Activated CD8-positive, alpha-beta memory T cell treated with anti-CD3 and anti-CD28 coated beads, Interleukin-2, amount 50 U/mL, for 48 hours (primary cell): ENCODE results near the gene DOCK2.
"Not testable (repeated sequence)": the region's sequence is repeated elsewhere in the genome, so short reads cannot be mapped to it uniquely, and the experiment has no call there.

Experiments used
- DNase-seq: peaks from one replicate; pipeline ENCODE4 v3.0.0-alpha.2; 2020

Gene DOCK2

GRCh38 chr5:169762338-169763095 lies 125.4 kb downstream of the DOCK2 start:
- DNase-seq: no peak

DNA sequence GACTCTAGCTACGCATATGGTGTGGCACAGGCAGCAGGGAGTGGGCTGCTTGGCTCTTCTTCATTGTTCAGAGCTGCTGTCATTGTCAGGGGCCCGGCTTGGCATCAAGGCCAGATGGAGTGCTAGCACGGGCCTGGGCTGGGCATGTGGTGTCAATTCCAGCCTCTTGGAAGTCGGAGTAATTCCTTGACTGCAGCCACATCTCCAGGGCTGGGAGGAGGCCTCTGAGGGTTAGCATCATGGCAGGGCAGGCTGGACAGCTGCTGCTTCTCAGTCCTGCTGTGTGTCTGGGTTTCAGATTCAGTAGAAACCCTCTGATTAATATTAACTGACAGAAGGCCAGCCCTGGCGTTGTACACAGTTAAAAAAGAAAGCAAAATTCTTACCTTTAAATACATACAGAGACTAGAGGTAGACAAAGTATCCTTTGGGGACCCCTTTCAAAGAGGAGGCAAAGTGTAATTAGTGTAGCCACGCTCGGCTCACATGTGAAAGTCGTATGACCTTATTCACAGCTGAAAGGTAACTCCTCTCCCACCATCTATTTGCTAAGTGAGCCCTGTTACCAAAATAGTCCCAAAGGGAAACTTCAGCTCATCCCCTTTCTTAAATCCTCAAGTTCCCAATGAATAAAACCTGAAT lies 126.4 kb downstream of the DOCK2 start:
- no peak for DNase-seq

DNA sequence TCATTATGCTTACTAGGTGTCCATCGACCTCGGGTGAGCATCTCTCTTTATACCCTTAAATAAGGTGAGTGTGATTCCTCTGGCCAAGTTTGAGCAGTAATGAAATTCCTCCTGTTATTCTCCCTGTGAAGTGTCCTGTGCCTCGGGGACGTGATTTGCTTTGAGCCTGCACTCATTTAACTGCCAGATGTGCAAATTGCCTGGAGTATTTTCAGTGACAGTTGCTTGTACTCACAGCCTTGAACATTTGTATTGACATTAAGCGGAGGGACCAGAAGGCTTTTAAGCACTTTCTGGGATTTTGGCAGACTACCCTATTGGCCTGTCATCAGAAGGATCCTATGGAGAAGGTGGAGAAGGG lies 126.9 kb downstream of the DOCK2 start:
- DNase-seq: no peak

GRCh38 chr5:169765176-169765996 lies 128.3 kb downstream of the DOCK2 start:
- DNase-seq: no peak

- not testable (repeated sequence) for DNase-seq
These were observed 129.9 kb downstream of the DOCK2 start for GRCh38 chr5:169766943-169767342.

DNA sequence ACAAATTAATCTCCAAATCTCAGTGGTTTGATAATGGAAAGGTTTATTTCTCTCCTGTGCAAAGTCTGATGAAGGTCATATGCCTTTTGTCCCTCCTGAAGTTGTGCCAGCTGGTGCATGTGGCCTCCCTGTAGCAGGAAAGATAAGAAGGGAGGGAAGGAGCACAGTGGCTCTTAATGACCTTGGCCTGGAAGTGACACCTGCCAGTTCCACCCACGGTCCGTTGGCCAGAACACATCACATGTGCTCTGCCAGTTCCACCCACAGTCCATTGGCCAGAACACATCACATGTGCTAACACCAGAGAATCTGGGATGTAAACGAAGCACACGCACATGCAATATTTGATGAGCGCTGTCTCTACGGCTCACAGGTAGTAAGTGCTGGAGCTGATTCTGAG lies 130.9 kb downstream of the DOCK2 start:
- DNase-seq: no peak

DNA sequence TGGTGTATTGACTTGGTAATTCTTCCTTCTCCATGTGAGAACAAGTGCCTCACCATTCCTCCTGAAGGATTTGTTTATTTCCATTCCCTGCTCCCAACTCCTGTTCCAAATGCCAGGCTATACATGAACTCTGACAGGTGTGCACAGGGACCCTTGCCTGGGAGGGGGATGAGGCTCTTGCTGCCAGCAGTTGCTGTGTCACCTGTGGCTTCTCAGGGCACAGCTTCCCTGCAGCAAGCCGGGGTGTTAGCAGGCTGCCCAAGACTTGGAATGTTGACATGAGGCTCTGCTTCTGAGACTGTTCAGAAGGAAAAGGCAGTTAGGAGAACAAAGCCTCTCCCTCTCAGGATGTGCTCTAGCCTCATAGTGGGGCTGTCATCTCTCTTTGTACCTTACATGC lies 131.3 kb downstream of the DOCK2 start:
- DNase-seq: no peak

DNA sequence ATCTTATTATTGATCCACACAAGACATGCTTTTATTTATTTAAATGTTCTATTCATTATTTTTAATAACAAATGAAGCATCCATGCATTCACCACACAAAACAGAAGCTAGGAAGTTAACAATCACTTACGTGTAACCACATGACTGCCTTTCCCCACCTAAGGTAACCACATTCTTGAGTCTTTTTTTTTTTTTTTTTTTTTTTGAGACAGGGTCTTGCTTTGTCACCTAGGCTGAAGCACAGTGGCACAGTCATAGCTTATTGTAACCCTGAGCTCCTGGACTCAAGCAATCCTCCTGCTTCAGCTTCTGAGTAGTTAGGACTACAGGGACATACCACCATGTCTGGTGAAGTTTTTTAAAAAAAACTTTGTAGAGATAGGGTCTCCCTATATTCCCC lies 133.0 kb downstream of the DOCK2 start:
- no peak for DNase-seq

DNA sequence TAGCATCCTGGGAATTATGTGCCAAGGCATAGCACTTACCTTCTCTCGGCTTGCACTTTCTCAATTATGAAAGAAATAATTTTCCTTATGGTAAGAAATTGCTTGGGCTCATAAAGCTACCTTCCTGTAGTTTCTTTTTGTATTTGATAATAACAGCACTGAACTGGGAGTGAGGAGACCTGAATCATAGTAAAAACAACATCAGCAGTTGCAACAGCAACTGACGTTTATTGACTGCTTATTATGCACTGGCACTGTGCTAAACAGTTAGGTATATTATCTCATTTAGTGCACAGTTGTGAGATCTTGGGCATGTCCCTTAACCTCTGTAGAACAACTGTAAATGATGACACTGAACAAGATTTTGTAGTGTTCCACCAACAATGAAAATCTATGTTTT lies 135.2 kb downstream of the DOCK2 start:
- no peak for DNase-seq

DNA sequence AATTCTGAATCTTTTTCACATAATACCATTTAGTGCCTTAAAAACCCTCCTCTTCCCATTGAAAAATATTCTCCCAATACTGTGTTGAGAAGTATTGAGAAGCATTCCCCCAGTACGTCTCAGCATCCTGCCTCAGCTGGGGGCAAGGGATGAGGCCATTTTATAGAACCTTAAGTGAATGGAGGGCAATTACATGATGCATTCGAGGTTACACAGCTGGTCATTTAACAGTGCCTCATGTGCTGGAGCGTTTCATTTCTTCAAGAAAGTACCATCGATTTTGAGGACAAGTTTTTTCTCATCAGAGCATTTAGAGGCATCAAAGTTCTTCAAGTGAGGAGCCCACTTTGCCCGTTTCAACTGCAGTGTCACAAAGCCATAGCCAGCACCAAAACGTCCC lies 135.6 kb downstream of the DOCK2 start:
- no peak for DNase-seq

DNA sequence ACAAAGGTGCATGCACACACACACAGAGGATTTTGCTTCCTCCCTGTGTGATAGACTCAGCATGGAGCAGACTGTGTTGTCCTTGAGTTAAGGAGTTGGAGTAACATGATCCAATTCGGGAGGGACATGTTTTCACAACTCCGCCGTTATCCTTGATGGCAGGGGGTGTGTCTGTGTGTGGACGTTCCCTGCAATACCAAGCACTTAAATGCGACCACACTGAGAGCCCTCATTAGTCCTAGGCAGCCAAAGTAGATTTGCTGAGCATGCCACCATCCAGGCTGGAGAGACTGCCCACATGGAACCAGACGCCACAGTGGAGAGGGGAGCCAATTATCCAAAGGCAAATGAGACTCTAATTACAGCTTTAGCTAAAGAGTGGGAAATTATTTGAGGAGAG lies 140.1 kb downstream of the DOCK2 start:
- DNase-seq: no peak

- DNase-seq: no peak
These were observed 141.8 kb downstream of the DOCK2 start for GRCh38 chr5:169778622-169779596.

GRCh38 chr5:169781420-169782345 lies 144.6 kb downstream of the DOCK2 start:
- DNase-seq: no peak

- DNase-seq: no peak
These were observed 148.9 kb downstream of the DOCK2 start for GRCh38 chr5:169785771-169786618.

DNA sequence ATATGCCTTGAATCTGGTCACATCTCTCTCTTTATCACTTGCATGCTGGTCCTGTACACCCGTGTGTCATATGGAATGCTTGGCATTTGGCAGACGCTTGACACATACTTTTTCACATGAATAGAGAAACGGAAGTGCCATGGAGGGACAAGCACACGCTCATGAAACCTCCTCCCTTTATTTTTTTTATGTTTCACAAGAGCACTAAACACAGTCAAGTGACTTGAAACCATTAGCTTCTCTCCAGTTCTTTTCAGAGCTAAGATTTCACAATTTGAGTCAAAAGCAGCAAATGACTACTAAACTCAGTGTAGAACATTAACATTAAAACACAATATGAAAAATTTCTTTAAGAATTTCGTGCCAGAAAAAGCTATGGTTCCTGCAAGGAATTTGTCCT lies 151.1 kb downstream of the DOCK2 start:
- no peak for DNase-seq

DNA sequence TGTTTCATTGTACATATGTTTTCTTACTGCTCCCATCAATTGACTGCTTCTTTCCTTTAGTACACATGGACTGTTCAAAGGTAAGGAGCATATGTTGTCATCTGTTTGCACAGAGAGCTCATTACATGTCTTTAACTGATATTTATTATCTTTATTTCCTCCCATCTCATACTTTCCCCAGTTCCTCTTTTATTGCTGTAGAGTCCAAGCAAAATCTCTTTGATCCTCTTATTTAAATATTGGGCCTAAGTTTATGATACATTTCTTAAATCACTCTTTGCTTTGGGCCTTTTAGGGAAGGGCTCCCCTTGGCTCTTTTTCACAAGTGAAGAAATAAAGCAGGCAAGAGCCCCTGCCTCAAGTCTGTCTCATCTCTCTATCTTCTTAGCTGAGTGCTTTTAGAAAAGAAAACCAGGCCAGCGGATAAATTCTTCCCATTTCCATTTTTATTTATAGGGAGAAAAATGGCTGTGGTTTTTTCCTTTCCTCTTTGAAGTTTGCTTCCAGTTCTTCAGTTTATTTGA lies 152.4 kb downstream of the DOCK2 start:
- no peak for DNase-seq

DNA sequence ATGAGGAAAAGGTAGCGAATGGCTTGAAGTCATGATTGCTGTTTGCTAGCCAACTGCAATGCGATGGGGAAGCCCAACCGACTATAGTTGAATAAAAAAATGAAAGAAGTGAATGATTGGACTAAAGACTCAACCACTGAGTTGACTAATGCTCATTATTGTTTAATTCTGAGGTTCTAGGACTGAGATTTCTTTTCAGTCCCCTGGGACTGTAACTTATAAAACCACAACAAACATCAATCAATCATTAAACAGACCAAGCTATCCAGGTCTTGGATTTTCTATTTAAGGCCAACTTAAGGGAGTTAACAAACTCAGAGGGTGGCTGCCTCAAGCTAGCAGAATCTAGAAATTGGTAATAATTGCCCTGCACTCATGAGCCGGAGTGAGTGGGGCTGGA lies 154.2 kb downstream of the DOCK2 start:
- DNase-seq: no peak

- no peak for DNase-seq
These were observed 158.3 kb downstream of the DOCK2 start for GRCh38 chr5:169795338-169795737.

- no peak for DNase-seq
These were observed 159.7 kb downstream of the DOCK2 start for GRCh38 chr5:169796731-169797130.

GRCh38 chr5:169797577-169797976 lies 160.5 kb downstream of the DOCK2 start:
- no peak for DNase-seq
